HG03097 (cell line): Measurements from ENCODE around the gene FAM200A.
"Not testable (repeated sequence)": the region's sequence is repeated elsewhere in the genome, so short reads cannot be mapped to it uniquely, and the experiment has no call there.

Experiments used
- ATAC-seq: cut with Tn5 transposase; IDR thresholded peaks from one replicate; pipeline ENCODE4 v1.9.1; 2021; ENCODE audit not compliant: unreplicated experiment, low FRiP score

Gene FAM200A

DNA sequence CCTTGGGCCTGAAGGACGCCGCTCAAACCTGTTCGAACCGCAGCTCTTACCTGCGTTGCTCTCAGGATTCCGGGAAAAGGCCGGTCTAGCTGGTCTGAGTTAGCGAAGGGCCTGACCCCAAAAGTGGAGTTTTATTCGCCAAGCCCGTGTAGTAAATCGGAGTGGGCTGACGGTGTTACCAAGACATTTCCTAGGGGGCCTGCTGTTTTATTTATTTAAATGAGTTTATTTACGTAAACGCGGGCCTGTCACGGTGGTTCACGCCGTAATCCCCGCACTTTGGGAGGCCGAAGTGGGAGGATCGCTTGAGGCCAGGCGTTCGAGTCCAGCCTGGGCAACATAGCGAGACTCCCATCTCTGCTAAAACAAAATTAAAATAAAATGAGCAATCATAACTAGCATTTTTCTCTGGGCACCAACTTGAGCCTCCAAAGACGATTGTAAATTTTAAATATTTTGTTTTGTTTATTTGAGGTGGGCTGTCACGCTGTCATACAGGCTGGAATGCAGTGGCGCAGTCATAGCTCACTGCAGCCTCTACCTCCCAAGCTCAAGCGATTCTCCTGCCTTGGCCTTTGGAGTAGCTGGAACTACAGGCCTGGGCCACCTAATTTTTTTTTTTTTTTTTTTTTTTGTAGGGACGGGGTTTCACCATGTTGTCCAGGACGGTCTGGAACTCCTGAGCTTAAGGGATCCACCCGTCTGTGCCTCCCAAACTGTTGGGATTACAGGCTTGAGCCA is 7.4 kb upstream of the FAM200A start:
- no peak for ATAC-seq

DNA sequence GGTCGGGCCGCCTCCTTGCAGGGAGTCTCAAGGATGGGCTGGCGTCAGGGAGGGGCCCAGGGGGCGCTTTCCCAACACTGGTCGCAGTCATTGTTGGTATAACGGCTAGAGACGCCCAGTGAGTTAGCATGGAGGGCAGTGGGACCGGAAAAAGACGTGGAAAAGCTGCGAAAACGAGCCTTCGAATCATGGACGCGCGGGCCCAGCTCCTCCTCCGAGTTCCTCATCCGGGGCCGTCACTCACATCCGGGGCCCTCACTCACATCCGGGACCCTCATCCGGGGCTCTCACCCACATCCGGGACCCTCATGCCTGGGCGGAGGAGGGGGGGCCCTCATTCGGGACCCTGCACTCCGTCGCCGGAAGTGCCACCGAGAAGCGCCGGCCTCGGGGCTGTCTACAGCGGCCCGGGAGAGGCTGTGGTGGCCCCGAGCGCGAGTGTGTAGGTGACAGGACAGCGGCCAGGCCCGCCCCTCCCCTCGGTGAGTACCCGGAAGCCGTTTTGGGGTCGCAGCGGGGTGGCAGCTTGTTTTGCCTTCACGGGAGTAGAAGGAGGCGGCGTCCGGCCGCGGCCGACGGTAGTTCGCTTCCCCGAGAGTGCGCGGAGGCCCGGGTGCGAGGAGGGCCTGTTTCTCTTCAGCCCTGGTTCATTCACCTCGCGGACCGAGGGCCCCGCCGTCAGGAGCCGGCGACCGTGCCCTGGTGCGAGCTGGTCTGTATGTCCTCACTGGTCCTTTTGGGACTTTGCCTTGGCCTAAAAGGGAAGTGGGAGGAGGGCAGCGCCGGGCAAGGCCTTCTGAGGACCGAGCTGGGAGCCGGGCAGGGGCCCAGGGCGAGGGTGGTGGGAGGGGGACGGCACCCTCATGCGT is 6.6 kb upstream of the FAM200A start, which contains the start of gene ZNF655:
TSS of gene ZNF655 (plus strand) at position 337 of the 869 bp plus-strand sequence. CDS start 1,918 bp downstream, outside the sequence.
- peak; percentile 66 for ATAC-seq

DNA sequence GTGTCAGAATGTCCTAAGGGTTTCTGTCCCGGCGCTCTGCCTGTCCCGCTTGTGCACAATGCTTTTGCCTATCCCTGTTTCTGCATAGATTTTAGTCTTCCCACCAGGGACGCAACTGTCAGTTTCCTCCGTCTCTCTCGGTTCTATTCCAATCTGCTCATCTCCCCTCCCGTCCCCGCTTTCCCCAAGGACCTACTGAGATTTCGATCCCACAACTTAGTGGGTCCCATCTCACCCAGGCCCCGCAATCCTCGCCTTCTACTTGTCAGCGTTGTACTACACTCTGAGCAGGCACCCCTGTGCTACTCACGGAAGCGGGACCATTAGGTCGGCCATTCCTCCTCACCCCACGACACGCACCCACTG is 6.0 kb upstream of the FAM200A start:
- peak; percentile 38 for ATAC-seq

DNA sequence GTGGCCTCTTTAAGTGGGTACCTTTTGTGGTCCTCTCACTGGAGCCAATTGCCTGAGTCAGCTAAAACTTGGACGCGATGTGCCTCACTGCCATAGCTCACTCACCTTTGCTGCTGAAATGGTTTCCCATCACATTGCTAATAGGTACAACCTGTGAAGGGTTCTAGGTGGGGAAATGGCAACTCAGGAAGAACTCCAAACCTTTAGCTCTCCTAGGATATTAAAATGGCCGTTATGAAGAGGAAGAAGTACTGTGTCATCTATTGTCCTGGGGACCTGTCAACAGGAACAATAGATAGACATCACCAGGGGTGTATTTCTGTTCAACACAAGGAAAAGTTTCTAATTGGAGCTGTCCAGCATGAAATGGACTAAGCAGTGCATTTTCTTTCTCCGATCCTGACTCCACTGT is 5.3 kb upstream of the FAM200A start:
- ATAC-seq = no peak

DNA sequence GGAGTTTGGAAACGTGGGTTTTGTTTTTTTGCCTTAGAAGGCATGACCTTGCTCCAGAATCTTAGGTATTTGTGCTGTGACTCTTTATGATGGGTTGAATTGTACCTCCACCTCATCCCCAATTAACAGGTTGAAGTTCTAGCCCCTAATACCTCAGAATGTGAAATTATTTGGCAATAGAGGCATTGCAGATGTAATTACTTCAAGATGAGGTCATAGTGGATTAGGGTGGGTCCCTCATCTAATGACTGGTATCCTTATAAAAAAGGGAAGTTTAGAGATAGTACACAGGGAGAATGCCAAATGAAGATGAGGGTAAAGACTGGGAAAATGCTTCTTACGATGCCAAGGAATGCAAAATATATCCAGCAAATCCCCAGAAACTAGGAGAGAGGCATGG is 3.0 kb upstream of the FAM200A start:
- no peak for ATAC-seq

DNA sequence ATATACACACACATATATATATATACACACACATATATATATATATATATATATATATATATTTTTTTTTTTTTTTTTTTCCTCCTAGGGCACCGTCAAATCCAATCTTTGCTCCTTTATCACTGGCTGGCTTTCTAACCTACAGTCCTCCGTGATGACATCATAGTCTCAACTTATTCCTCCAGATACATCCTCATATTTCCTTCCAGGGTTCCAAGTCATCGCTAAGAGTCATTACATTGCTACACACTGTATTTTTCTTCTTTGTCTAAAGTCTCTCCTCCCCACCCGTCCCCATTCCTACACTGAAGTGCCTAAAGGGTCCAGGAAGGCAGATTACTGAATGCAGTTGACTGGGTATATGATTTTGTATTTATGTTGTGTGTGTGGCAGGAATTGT is 1.1 kb upstream of the FAM200A start:
- ATAC-seq = no peak

DNA sequence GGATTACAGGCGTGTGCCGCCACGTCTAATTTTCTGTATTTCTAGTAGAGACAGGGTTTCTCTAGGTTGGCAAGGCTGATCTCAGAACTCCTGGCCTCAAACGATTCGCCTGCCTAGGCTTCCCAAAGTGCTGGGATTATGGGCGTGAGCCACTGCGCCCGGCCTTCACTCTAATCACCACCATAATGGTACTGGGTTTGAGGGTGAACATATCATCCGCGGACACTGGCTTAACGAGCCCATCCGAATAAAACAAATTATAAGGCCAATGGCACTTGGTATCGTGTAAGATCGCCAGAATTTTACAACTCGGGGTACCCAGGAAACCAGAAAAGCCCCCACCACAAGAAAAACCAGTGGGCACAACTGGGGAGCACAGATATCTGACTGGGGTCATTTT is 580 bp downstream of the FAM200A start:
- ATAC-seq = no peak

DNA sequence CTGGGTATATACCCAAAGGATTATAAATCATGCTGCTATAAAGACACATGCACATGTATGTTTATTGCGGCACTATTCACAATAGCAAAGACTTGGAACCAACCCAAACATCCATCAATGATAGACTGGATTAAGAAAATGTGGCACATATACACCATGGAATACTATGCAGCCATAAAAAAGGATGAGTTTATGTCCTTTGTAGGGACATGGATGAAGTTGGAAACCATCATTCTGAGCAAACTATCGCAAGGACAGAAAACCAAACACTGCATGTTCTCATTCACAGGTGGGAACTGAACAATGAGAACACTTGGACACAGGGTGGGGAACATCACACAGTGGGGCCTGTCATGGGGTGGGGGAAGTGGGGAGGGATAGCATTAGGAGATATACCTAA is 2.4 kb downstream of the FAM200A start:
- not testable (repeated sequence) for ATAC-seq

DNA sequence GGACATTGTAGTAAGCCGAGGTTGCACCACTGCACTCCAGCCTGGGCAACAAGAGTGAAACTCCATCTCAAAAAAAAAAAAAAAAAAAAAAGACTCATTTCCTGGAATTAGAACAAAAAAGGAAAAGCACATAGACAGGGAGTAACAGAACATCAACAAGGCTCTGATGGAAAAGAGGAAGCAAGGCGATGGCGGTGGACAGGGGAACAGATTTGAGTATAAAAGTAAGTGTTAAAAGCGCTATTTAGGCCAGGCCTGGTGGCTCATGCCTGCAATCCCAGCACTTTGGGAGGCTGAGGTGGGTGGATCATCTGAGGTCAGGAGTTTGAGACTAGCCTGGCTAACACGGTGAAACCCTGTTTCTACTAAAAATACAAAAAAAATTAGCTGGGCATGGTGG is 6.6 kb downstream of the FAM200A start:
- ATAC-seq = not testable (repeated sequence)

DNA sequence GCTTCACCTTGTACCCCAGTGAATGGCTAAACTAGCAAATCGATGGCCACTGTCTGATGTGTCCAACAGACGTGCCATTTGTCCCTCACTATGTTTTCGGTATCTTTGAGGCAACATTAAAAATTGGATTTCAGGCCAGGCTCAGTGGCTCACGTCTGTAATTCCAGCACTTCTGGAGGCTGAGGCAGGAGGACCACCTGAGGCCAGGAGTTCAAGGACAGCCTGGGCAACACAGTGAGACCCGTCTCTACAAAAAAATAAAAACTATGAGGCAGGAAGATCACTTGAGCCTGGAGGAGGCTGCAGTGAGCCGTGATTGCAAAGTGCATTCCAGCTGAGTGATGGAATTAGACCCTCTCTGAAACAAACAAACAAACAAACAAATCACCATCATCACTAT is 8.0 kb downstream of the FAM200A start:
- ATAC-seq = no peak

DNA sequence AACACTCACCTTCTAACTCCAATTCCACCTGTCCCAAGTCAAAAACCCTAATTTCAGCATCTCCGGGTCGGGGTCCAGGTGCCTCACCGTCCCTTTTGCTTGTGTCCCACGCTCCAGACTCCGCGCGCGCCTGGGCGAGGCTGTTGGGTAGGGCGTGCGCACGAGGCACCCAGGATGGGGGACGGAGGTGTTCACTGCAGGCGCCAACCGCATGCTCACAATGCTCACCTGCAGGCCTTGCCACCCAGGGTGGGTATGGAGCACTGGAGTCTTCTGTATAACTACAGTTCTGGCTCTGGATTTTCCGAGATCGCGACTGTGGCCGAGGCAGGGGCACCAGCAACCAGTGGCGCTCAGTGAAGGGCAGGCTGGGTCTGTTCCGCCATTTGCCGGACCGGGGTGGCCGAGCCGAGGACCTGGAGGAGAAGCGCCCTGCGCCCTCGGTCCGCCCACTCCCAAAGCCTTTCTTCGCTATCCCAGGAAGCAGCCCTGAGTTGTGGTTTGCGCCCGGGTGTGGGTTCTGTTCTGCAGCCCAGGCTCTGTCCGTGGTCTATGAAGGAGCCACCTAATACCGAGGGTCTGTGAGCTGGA is 8.7 kb downstream of the FAM200A start:
- no peak for ATAC-seq

DNA sequence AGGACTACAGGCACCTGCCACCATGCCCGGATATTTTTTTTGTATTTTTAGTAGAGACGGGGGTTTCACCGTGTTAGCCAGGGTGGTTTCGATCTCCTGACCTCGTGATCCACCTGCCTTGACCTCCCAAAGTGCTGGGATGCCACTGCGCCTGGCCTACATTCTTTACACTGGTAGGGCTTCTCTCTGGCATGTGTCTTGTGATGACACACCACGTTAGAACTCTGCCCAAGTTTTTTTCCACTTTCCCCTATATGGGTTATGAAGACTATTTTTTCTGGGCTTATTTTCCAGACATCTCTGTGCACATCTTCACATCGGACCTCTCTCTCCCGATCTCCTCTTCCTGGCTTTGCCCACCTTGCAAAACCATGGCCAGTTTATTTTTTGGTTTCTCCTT is 10.7 kb downstream of the FAM200A start:
- ATAC-seq = no peak

DNA sequence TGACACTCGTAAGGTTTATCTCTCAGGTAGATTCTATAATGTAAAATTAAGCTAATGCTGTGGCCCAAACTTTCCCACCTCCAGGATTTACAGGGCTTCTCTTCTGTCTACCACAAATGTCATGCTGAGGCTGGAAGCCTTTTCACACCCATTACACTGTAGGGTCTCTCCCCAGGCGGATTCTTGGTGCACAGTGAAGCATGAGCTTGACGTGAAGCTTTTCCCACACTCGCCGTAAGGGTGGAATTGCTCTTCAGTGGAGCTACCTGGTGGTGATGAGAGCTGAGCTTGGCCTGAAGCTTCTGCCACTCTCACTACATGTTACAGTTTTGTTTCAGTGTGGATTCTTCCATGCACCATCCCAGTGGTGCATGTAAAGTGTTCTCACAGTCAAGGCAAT is 11.4 kb downstream of the FAM200A start:
- ATAC-seq = no peak

DNA sequence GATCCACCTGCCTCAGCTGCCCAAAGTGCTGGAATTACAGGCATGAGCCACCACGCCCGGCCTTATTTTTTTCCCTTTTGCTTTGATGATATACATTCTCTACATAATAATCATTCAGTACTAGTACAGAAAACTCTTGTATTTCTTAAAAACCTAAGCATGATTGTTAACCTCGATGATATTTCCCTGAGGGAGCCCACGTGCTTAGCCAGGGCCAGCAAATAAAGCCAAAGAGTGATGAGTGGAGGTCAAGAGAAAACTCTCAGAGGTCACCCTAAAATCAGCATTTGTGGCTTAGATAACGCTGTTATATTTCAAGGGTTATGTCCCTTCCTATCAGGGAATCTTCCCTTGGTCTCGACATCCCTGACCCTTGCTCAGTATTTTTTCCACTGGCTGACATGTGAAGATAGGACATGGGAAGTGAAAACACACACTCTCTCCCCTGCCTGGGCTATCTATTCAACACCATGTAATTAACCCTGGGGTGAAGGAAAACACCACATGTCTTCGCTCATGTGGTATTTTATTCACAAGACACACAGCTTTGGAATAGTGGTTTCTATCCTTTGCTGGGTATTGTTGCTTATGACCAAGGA is 12.6 kb downstream of the FAM200A start:
- no peak for ATAC-seq

DNA sequence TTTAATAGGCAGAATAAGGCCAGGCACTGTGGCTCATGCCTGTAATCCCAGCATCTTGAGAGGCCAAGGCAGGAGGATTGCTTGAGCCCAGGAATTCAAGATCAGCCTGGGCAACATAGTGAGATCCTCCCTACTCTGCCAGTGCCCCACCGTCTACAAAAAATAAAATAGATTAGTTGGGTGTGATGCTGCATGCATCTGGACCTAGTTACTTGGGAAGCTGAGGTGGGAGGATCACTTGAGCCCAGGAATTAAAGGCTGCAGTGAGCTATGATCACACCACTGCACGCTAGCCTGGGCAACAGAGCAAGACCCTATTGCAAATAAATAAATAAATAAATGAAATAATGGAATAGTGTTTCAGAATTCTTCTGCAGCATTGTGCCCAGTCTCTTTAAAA is 16.2 kb downstream of the FAM200A start:
- ATAC-seq = no peak

DNA sequence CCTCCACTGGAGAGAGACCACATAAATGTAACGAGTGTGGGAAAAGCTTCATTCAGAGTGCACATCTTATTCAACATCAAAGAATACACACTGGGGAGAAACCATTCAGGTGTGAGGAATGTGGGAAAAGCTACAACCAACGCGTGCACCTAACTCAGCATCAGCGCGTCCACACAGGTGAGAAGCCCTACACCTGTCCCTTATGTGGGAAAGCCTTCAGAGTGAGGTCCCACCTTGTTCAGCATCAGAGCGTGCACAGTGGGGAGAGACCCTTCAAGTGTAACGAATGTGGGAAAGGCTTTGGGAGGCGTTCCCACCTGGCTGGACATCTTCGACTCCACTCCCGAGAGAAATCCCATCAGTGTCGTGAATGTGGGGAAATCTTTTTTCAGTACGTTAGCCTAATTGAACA is 20.6 kb downstream of the FAM200A start:
- ATAC-seq = no peak

DNA sequence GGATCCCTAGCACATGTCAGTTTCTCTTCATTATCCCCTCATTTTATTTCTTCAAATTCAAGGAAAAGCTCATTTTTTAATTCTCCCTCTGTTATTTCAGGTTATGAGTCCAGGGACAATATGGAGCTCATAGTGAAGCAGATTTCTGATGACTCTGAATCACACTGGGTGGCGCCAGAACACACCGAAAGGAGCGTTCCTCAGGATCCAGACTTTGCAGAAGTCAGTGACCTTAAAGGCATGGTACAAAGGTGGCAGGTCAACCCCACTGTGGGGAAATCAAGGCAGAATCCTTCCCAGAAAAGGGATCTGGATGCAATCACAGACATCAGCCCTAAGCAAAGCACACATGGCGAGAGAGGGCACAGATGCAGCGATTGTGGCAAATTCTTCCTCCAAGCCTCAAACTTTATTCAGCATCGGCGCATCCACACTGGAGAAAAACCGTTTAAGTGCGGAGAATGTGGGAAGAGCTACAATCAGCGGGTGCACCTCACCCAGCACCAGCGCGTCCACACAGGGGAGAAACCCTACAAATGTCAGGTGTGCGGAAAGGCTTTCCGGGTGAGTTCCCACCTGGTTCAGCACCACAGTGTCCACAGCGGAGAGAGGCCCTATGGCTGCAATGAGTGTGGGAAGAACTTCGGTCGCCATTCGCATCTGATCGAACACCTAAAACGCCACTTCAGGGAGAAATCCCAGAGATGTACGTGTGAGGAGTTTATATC is 26.0 kb downstream of the FAM200A start:
- no peak for ATAC-seq

DNA sequence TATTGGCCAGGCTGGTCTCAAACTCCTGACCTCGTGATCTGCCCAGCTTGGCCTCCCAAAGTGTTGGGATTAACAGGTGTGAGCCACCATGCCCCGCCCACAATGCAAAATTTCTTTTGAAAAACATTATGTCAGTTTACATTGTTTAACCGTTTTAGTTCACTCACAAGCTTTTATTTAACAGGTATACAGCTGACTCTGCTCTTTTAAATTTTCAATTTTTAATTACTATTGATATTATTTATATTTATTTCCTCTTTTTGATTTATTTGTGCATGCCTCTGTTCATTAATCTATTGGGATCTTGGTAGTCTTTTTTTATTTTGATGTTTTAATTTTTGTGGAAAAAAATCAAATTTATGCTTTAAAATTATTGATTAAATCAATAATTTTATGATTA is 30.5 kb downstream of the FAM200A start:
- ATAC-seq = no peak

DNA sequence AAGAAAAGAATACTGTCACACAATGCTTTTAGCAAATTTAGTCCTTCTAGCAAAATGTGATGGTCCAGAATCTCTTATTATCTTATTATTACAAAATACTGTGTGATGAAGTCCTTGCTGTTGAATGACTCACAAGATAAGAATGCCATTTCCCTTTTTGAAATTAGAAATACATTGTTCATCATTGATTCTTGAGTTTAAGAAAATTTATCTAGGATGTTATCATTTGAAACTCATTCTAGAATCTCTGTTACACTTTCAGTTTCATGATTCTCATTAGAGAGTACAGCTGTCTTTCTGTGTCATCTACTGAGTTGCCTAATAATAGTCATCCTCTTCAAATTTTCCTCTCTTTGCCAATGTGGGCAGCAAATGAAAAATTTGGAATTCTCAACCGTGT is 37.9 kb downstream of the FAM200A start:
- no peak for ATAC-seq

DNA sequence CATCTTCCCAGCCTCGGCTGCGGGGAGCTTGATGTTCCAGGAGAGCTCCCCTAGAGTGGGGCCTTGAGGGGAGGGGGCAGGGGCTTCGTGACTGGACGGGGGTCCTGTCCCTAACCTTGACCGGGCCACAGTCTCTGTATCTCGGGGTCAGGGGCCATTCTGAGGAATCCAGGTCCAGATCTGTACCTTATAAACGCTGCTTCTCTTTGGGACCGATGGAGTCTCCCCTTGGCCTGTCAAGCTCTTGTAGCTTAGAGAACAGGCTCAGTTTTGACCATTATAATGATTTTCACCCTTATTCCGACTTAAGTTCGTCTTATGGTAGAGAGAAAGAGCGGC is 46.6 kb downstream of the FAM200A start:
- ATAC-seq = no peak
